Natural killer cell (primary cell): ENCODE data around the gene TGFBI. TPM values are rescaled to one million over a fixed set of nuclear protein-coding genes. Genes with fewer than 3 reads are reported as not detected.

ENCODE experiments used
- ATAC-seq, 3 donors: fragments of 150-1000 bp in 2 of 3; fragments of 200-7000 bp in 1 of 3; cut with Tn5 transposase; 1 replicate in 1 of 3; 2 replicates in 2 of 3; pipeline ENCODE4 v1.10.0; 2021; ENCODE audit warnings: mild to moderate bottlenecking in 2 of 3, moderate library complexity in 2 of 3
- DNase-seq, 2 donors: peaks; one replicate each; pipeline versions ENCODE4 v3.0.0 to v3.0.0-alpha.2; 2013 to 2021; ENCODE audit warnings: mixed read lengths in 1 of 2
- H3K27ac ChIP-seq: one replicate; pipeline ENCODE4 v1.5.1; 2013; ENCODE audit warnings: mild to moderate bottlenecking, low read length
- H3K27me3 ChIP-seq: one replicate; pipeline ENCODE4 v1.6.1; 2013; ENCODE audit warnings: low read length; ENCODE audit not compliant: control insufficient read depth, insufficient read depth
- H3K36me3 ChIP-seq: one replicate; pipeline ENCODE4 v1.6.1; 2013; ENCODE audit warnings: low read length; ENCODE audit not compliant: control insufficient read depth, insufficient read depth
- H3K4me1 ChIP-seq: one replicate; pipeline ENCODE4 v1.6.1; 2013; ENCODE audit warnings: low read length; ENCODE audit not compliant: control insufficient read depth, insufficient read depth
- H3K4me3 ChIP-seq: one replicate; pipeline ENCODE4 v1.5.1; 2013; ENCODE audit warnings: low read length
- H3K9me3 ChIP-seq: one replicate; pipeline ENCODE4 v1.6.1; 2013; ENCODE audit warnings: low read length; ENCODE audit not compliant: control insufficient read depth, insufficient read depth
- H3K27ac Mint-ChIP-seq, 2 donors: one replicate each; pipeline ENCODE4 v1.8.0; 2022; ENCODE audit warnings: mild to moderate bottlenecking in 2 of 2, mixed read lengths in 2 of 2, moderate library complexity in 1 of 2
- H3K27me3 Mint-ChIP-seq, 2 donors: one replicate each; pipeline ENCODE4 v1.8.0; 2022; ENCODE audit warnings: low read depth in 2 of 2, mixed read lengths in 2 of 2
- H3K36me3 Mint-ChIP-seq: one replicate; pipeline ENCODE4 v1.8.0; 2022; ENCODE audit warnings: mixed read lengths
- H3K4me1 Mint-ChIP-seq, 2 donors: one replicate each; pipeline ENCODE4 v1.8.0; 2022; ENCODE audit warnings: mixed read lengths in 2 of 2
- H3K4me3 Mint-ChIP-seq: one replicate; pipeline ENCODE4 v1.8.0; 2022; ENCODE audit warnings: mild to moderate bottlenecking, moderate library complexity, mixed read lengths
- H3K9me3 Mint-ChIP-seq, 2 donors: one replicate each; pipeline ENCODE4 v1.8.0; 2022; ENCODE audit warnings: mixed read lengths in 2 of 2
- CTCF ChIP-seq: fragments of 200-600 bp; IDR thresholded peaks from one replicate; pipeline ENCODE4 v1.8.0; 2022; ENCODE audit warnings: antibody characterized with exemption
- WGBS: methylation state at CpG from one replicate; pipeline ENCODE4 v1.1.7; 2013; ENCODE audit warnings: missing lambda C conversion rate; ENCODE audit not compliant: insufficient coverage; 5-methylcytosine and 5-hydroxymethylcytosine counted together
- intact Hi-C: fragments of 100-400 bp; cut with micrococcal nuclease; formaldehyde crosslinking; loops from one replicate; pipeline ENCODE4 v1.14.2; 2022
- total RNA-seq, 4 donors: library from RNA; stranded (reverse); fragments of 120-200 nt in 1 of 4; gene quantifications; one replicate each; pipeline versions ENCODE4 v1.2.3 to v1.2.4, GENCODE V29; 2013 to 2022

TGFBI gene
- total RNA-seq, 3 donors from 2014 or later (not counting 1 experiment from before 2014, with no cell fraction given) = 6.7 to 19.6 (median 18.5) TPM

DNA sequence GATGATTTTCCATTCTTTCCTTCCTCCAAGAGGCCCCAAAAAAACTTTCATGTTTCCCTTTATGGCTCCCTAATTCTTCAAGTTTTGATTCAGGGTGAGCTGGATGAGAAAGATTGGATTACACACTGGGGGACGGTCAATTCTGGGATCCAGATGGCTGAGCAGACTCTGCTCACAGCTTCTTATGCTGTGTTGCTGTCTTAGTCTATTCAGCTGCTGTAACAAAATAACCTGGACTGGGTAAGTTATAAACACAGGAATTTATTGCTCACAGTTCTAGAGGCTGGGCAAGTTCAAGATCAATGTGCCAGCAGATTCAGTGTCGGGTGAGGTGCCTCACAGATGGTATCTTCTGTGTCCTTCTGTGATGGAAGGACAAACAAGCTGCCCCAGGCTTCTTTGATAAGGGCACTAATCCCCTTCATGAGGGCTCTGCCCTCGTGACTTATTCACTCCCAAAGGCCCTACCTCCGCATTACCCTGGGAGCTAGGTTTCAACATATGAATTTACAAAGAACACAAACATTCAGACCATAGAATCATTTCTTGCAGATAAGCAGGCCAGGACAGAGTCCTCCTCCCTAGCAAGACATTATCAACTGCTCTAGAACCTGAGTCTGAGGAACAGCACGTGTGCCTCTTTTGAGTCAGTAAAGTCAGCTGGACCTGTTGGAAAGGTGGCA, 80.8 kb downstream of the TGFBI start:
- ATAC-seq (no peak), DNase-seq (no peak)
- no peak for TF ChIP-seq CTCF
- Mint-ChIP-seq H3K4me1 (no peaks in the 10 kb centered on the region), H3K4me3 (no peak overlapping the region), H3K36me3 (no peaks in the 10 kb centered on the region), H3K27ac (no peak overlapping the region), H3K9me3 (no peaks in the 10 kb centered on the region), H3K27me3 (peaks cover 5 to 9% of the 10 kb centered on the region in 2 donors)
- no peak overlapping the region for H3K4me3 ChIP-seq
- no peaks in the 10 kb centered on the region for H3K36me3 ChIP-seq
- no peaks in the 10 kb centered on the region for H3K9me3 ChIP-seq
- no peaks in the 10 kb centered on the region for H3K27me3 ChIP-seq
- no peaks in the 10 kb centered on the region for H3K4me1 ChIP-seq
- intact Hi-C loops = no loop called here
- H3K27ac ChIP-seq = no peak overlapping the region
- WGBS = 82% methylated on average over 4 of the region's 5 CpGs

Other genes starting within 250 kb of the TGFBI start
- gene SLC25A48, start 194.3 kb upstream of the TGFBI start, total RNA-seq = not detected
- not detected for gene IL9, start 133.1 kb upstream of the TGFBI start, total RNA-seq
- not detected for gene LECT2, start 74.0 kb upstream of the TGFBI start, total RNA-seq
- gene SMAD5, start 103.9 kb downstream of the TGFBI start, total RNA-seq = 10 to 100 TPM; 44.0 to 60.1 (median 54.1) TPM
- gene SMIM32, start 164.2 kb downstream of the TGFBI start, total RNA-seq = not detected